ENCODE results near the gene UBAP2. TPM values are rescaled to one million over a fixed set of nuclear protein-coding genes. Genes with fewer than 3 reads are reported as not detected.

UBAP2 gene
- total RNA-seq, 1 donor from 2014 or later = 73.3 TPM

GRCh38 chr9:33878691-33879366, 169.9 kb downstream of the UBAP2 start:
- H2AFZ ChIP-seq (ENCODE audit: low read depth, low read length) = no peak overlapping the region
- TF ChIP-seq EZH2 (IDR thresholded peaks at IDR 0.05; ENCODE audit: insufficient read depth, low read length) = no peak
- no peak for TF ChIP-seq CTCF (IDR thresholded peaks at IDR 0.05; ENCODE audit: insufficient read depth, low read depth, low read length)
- no peaks in the 10 kb centered on the region for H3K9me3 Mint-ChIP-seq (ENCODE audit: unreplicated experiment)
- H3K9me3 ChIP-seq (ENCODE audit: insufficient read depth, low read depth, low read length) = no peaks in the 10 kb centered on the region
- H3K27me3 Mint-ChIP-seq (ENCODE audit: low read depth, unreplicated experiment) = no peaks in the 10 kb centered on the region
- peaks cover 29% of the 10 kb centered on the region for H3K4me1 Mint-ChIP-seq (ENCODE audit: low read depth, unreplicated experiment)
- H3K4me3 Mint-ChIP-seq (ENCODE audit: unreplicated experiment) = no peak overlapping the region
- H3K27ac ChIP-seq (ENCODE audit: low read depth, low read length) = no peak overlapping the region
- no peak overlapping the region for H3K4me3 ChIP-seq (ENCODE audit: insufficient read depth, low read depth, low read length)
- H4K20me1 ChIP-seq (ENCODE audit: insufficient read depth, low read length) = peaks cover 83% of the 10 kb centered on the region
- H3K27ac Mint-ChIP-seq (ENCODE audit: unreplicated experiment) = no peak overlapping the region
- no peaks in the 10 kb centered on the region for H3K36me3 Mint-ChIP-seq (ENCODE audit: low read depth, unreplicated experiment)
- DNase-seq (ENCODE audit: low read depth) (no peak), FAIRE-seq (no peak)
- H3K27me3 ChIP-seq (ENCODE audit: insufficient read depth, low read length) = no peaks in the 10 kb centered on the region
- H3K36me3 ChIP-seq (ENCODE audit: insufficient read depth, low read length) = no peaks in the 10 kb centered on the region
- peaks cover 99% of the 10 kb centered on the region for H3K79me2 ChIP-seq (ENCODE audit: insufficient read depth, low read length)
- H3K4me2 ChIP-seq (ENCODE audit: low read length) = no peak overlapping the region
- peaks cover 5% of the 10 kb centered on the region for H3K4me1 ChIP-seq (ENCODE audit: insufficient read depth, low read length)
- no peak overlapping the region for H3K9ac ChIP-seq (ENCODE audit: low read length)

- peaks cover 29% of the 10 kb centered on the region for H3K4me1 Mint-ChIP-seq (ENCODE audit: low read depth, unreplicated experiment)
- Histone ChIP-seq H3K79me2 (ENCODE audit: insufficient read depth, low read length) (peaks cover 99% of the 10 kb centered on the region), H2AFZ (ENCODE audit: low read depth, low read length) (no peak overlapping the region), H3K4me1 (ENCODE audit: insufficient read depth, low read length) (peaks cover 5% of the 10 kb centered on the region), H3K9ac (ENCODE audit: low read length) (no peak overlapping the region), H3K27me3 (ENCODE audit: insufficient read depth, low read length) (no peaks in the 10 kb centered on the region), H3K27ac (ENCODE audit: low read depth, low read length) (no peak overlapping the region), H3K36me3 (ENCODE audit: insufficient read depth, low read length) (no peaks in the 10 kb centered on the region), H3K9me3 (ENCODE audit: insufficient read depth, low read depth, low read length) (no peaks in the 10 kb centered on the region), H4K20me1 (ENCODE audit: insufficient read depth, low read length) (peaks cover 85% of the 10 kb centered on the region), H3K4me3 (ENCODE audit: insufficient read depth, low read depth, low read length) (no peak overlapping the region), H3K4me2 (ENCODE audit: low read length) (no peak overlapping the region)
- DNase-seq (ENCODE audit: low read depth) (no peak), FAIRE-seq (no peak)
- H3K9me3 Mint-ChIP-seq (ENCODE audit: unreplicated experiment) = no peaks in the 10 kb centered on the region
- no peaks in the 10 kb centered on the region for H3K36me3 Mint-ChIP-seq (ENCODE audit: low read depth, unreplicated experiment)
- peak overlapping the region; percentile 72 for H3K27ac Mint-ChIP-seq (ENCODE audit: unreplicated experiment)
- no peaks in the 10 kb centered on the region for H3K27me3 Mint-ChIP-seq (ENCODE audit: low read depth, unreplicated experiment)
- no peak for TF ChIP-seq EZH2 (IDR thresholded peaks at IDR 0.05; ENCODE audit: insufficient read depth, low read length)
- TF ChIP-seq CTCF (IDR thresholded peaks at IDR 0.05; ENCODE audit: insufficient read depth, low read depth, low read length) = no peak
- H3K4me3 Mint-ChIP-seq (ENCODE audit: unreplicated experiment) = no peak overlapping the region
Measured at GRCh38 chr9:33877727-33878489, 170.8 kb downstream of the UBAP2 start.

Other genes starting within 250 kb of the UBAP2 start
- 48.7 and 53.5 TPM in 2 replicates for gene UBE2R2, start 231.7 kb downstream of the UBAP2 start, total RNA-seq
- 29.8 and 36.0 TPM in 2 replicates for gene DCAF12, start 77.8 kb upstream of the UBAP2 start, total RNA-seq
- gene UBAP1, start 130.2 kb upstream of the UBAP2 start, total RNA-seq = 52.0 and 60.8 TPM in 2 replicates

Measured in astrocyte (in vitro differentiated cells and primary cell).